T-helper 22 cell (primary cell): Measurements from ENCODE around the gene TMEM258.

Experiments used
- DNase-seq: peaks from one replicate; pipeline ENCODE4 v3.0.0-alpha.2; 2020; ENCODE audit warnings: low read depth

The TMEM258 gene

GRCh38 chr11:61820174-61820573 is 27.8 kb upstream of the TMEM258 start:
- DNase-seq, result no peak

- no peak for DNase-seq
Observed at GRCh38 chr11:61817471-61818202, 25.2 kb upstream of the TMEM258 start.

GRCh38 chr11:61816736-61817455 is 24.5 kb upstream of the TMEM258 start, which contains the start of gene FADS1:
Gene FADS1, minus strand, starts transcription at chr11:61817003. Its CDS starts 74 bp downstream, at chr11:61816929.
- DNase-seq, result peak; percentile 75

- DNase-seq, result peak; percentile 60
Observed at GRCh38 chr11:61815790-61816735, 23.7 kb upstream of the TMEM258 start.

- peak; percentile 52 for DNase-seq
Observed at GRCh38 chr11:61814958-61815789, 22.8 kb upstream of the TMEM258 start.

- no peak for DNase-seq
Observed at GRCh38 chr11:61814247-61814957, 22.0 kb upstream of the TMEM258 start.

- DNase-seq, result no peak
Observed at GRCh38 chr11:61812736-61813411, 20.5 kb upstream of the TMEM258 start.

- DNase-seq, result no peak
Observed at GRCh38 chr11:61811831-61812230, 19.4 kb upstream of the TMEM258 start.

GRCh38 chr11:61810671-61811175 is 18.3 kb upstream of the TMEM258 start:
- DNase-seq, result no peak

GRCh38 chr11:61806785-61807184 is 14.4 kb upstream of the TMEM258 start:
- DNase-seq, result no peak

- DNase-seq, result no peak
Observed at GRCh38 chr11:61805146-61805545, 12.7 kb upstream of the TMEM258 start.

- no peak for DNase-seq
Observed at GRCh38 chr11:61803889-61804647, 11.7 kb upstream of the TMEM258 start.

GRCh38 chr11:61802605-61803004 is 10.2 kb upstream of the TMEM258 start:
- DNase-seq, result no peak

- no peak for DNase-seq
Observed at GRCh38 chr11:61800331-61801281, 8.2 kb upstream of the TMEM258 start.

- no peak for DNase-seq
Observed at GRCh38 chr11:61799665-61800284, 7.4 kb upstream of the TMEM258 start.

GRCh38 chr11:61797263-61797944 is 5.0 kb upstream of the TMEM258 start:
- DNase-seq, result peak; percentile 51
